Esophagus muscularis mucosa (tissue), 3 donors: ENCODE data around the gene ARMC9.

ENCODE experiments used
- POLR2A ChIP-seq: fragments of 450-650 bp; IDR thresholded peaks from one replicate; pipeline ENCODE4 v1.6.1; 2017; ENCODE audit warnings: antibody characterized with exemption, moderate library complexity, mild to moderate bottlenecking, low read depth
- TF ChIP-seq, protein P1 (sequence below), 3 experiments: fragments of 200-600 bp in 2 of 3; fragments of 450-650 bp in 1 of 3; sonication (generic) in 2 of 3; IDR thresholded peaks; one replicate each; pipeline ENCODE4 v1.5.1; 2017 to 2019; ENCODE audit warnings: antibody characterized with exemption in 3 of 3, mild to moderate bottlenecking in 2 of 3, moderate library complexity in 1 of 3

DNA sequence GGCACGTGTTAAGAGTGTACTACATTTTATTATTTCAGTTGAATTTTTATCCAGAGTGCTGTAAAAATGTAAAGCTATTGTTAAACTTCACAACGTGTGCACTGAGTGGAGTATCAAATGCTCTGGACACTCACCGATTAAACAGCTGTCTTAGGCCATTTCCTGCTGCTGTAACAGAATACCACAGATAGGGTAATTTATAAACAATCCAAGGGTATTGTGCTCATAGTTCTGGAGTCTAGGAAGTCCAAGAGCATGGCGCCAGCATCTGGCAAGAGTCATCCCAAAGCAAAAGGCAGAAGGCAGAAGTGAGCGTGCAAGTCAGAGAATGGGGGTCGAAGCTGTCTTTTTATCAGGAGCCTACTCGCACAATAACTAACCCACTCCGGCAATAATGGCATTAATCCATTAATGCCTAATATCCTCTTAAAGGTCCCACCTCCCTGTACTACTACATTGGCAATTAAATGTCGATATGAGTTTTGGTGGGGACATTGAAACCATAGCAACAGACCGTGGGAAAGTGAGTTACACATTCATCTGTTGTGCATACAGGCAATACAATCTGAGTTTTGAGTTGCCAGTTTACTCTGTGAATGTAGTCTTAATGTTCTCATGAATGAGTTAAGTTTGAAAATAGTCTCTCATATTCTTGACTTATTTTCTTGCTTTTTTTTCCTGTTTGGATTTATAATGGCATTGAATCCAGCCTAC is 64.8 kb downstream of the ARMC9 start:
- TF ChIP-seq POLR2A: no peak
- TF ChIP-seq, protein P1, sequence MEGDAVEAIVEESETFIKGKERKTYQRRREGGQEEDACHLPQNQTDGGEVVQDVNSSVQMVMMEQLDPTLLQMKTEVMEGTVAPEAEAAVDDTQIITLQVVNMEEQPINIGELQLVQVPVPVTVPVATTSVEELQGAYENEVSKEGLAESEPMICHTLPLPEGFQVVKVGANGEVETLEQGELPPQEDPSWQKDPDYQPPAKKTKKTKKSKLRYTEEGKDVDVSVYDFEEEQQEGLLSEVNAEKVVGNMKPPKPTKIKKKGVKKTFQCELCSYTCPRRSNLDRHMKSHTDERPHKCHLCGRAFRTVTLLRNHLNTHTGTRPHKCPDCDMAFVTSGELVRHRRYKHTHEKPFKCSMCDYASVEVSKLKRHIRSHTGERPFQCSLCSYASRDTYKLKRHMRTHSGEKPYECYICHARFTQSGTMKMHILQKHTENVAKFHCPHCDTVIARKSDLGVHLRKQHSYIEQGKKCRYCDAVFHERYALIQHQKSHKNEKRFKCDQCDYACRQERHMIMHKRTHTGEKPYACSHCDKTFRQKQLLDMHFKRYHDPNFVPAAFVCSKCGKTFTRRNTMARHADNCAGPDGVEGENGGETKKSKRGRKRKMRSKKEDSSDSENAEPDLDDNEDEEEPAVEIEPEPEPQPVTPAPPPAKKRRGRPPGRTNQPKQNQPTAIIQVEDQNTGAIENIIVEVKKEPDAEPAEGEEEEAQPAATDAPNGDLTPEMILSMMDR (IDR thresholded peaks at IDR 0.05): no peak
